Lung (tissue), 12 donors: Measurements from ENCODE around the gene TOR1AIP2. TPM values are rescaled to one million over a fixed set of nuclear protein-coding genes. Genes with fewer than 3 reads are reported as not detected.

Experiments used
- ATAC-seq: fragments of 200-7000 bp; cut with Tn5 transposase; one replicate; pipeline ENCODE4 v1.9.1; 2020; ENCODE audit warnings: moderate number of reproducible peaks; ENCODE audit not compliant: insufficient read depth, low FRiP score
- DNase-seq, 3 donors: peaks; one replicate each; pipeline ENCODE4 v3.0.0-alpha.2; 2013 to 2017
- H3K27ac ChIP-seq, 2 donors: one replicate each; pipeline ENCODE4 v1.5.1; 2013; ENCODE audit warnings: mild to moderate bottlenecking in 2 of 2, moderate library complexity in 2 of 2, control low read depth in 1 of 2, inconsistent platforms in 1 of 2, low read depth in 1 of 2, low read length in 1 of 2
- H3K27me3 ChIP-seq, 3 donors: one replicate each; pipeline ENCODE4 v1.5.1; 2013; ENCODE audit warnings: low read length in 2 of 3; ENCODE audit not compliant: control insufficient read depth in 3 of 3, insufficient read depth in 3 of 3
- H3K36me3 ChIP-seq, 4 donors: one replicate each; pipeline ENCODE4 v1.5.1; 2013; ENCODE audit warnings: low read length in 4 of 4, mild to moderate bottlenecking in 1 of 4, moderate library complexity in 1 of 4; ENCODE audit not compliant: control insufficient read depth in 4 of 4, insufficient read depth in 4 of 4
- H3K4me1 ChIP-seq, 5 donors: one replicate each; pipeline ENCODE4 v1.5.1; 2013; ENCODE audit warnings: low read length in 5 of 5, mild to moderate bottlenecking in 2 of 5, moderate library complexity in 1 of 5; ENCODE audit not compliant: control insufficient read depth in 5 of 5, insufficient read depth in 5 of 5
- H3K4me3 ChIP-seq: one replicate; pipeline ENCODE4 v1.5.1; 2013; ENCODE audit warnings: mild to moderate bottlenecking, control low read depth, moderate library complexity
- H3K9ac ChIP-seq, 2 donors: one replicate each; pipeline ENCODE4 v1.5.1; 2013; ENCODE audit warnings: low read length in 2 of 2, control low read depth in 1 of 2; ENCODE audit not compliant: insufficient read depth in 1 of 2
- H3K9me3 ChIP-seq, 4 donors: one replicate each; pipeline ENCODE4 v1.5.1; 2013; ENCODE audit warnings: low read length in 3 of 4, mild to moderate bottlenecking in 1 of 4, moderate library complexity in 1 of 4; ENCODE audit not compliant: control insufficient read depth in 4 of 4, insufficient read depth in 3 of 4
- CTCF ChIP-seq: IDR thresholded peaks from 2 replicates; pipeline ENCODE4 v1.5.1; 2012; ENCODE audit warnings: mild to moderate bottlenecking; ENCODE audit errors: control extremely low read depth, extremely low read depth
- WGBS, 2 donors: extraction: QIAGEN DNeasy Blood & Tissue Kit; methylation state at CpG; one replicate each; pipeline ENCODE4 v1.1.7; 2013; 5-methylcytosine and 5-hydroxymethylcytosine counted together
- polyA plus RNA-seq, 2 donors: library from polyadenylated mRNA; stranded (reverse); fragments of 200-250 nt; gene quantifications; one replicate each; pipeline ENCODE4 v1.2.1, GENCODE V29; 2013
- total RNA-seq, 2 donors: library from RNA; depleted of rRNA in 1 of 2; stranded (reverse); fragments of >200 nt in 1 of 2; gene quantifications; one replicate each; pipeline ENCODE4 v1.2.1, GENCODE V29; 2014 to 2021
- donor health status: control.
- donor health status: control.
- donor health status: Bipolar disorder and iron deficiency.
- donor health status: healthy.
- donor health status: DM: yes; HTN: yes; CAD: no.

Gene TOR1AIP2
- total and polyA plus RNA-seq, 4 donors: 10.1 to 118 (median 51.6) TPM

GRCh38 chr1:179881642-179882252, 4.1 kb upstream of the TOR1AIP2 start:
- Histone ChIP-seq H3K27ac (peak overlapping the region; percentile 98 to 99), H3K9ac (peak overlapping the region; percentile 94 to 97), H3K36me3 (peaks cover 2 to 10% (median 8%) of the 10 kb centered on the region in 4 donors), H3K4me1 (peaks cover 0 to 27% (median 0%) of the 10 kb centered on the region in 5 donors), H3K4me3 (peak overlapping the region; percentile 61), H3K27me3 (no peaks in the 10 kb centered on the region), H3K9me3 (no peaks in the 10 kb centered on the region)
- ATAC-seq: peak; percentile 8
- TF ChIP-seq CTCF: no peak
- 1 to 3% methylated on average over 22 of the region's 22 CpGs for WGBS, 2 donors
- peak in 1 of 3 donors; percentile 99 for DNase-seq

- no peak for DNase-seq
- no peak for TF ChIP-seq CTCF
- Histone ChIP-seq H3K27me3 (no peaks in the 10 kb centered on the region), H3K4me1 (peaks cover 0 to 39% (median 0%) of the 10 kb centered on the region in 5 donors), H3K36me3 (peaks cover 0 to 4% (median 2%) of the 10 kb centered on the region in 4 donors), H3K4me3 (no peak overlapping the region), H3K27ac (no peak overlapping the region), H3K9ac (no peak overlapping the region), H3K9me3 (no peaks in the 10 kb centered on the region)
- WGBS, 2 donors: 62 to 89% methylated on average over 2 of the region's 2 CpGs
- no peak for ATAC-seq
These were observed 2.2 kb upstream of the TOR1AIP2 start for GRCh38 chr1:179879797-179880196.

- H3K9me3 ChIP-seq: no peaks in the 10 kb centered on the region
- H3K36me3 ChIP-seq: peaks cover 4 to 12% (median 9%) of the 10 kb centered on the region in 4 donors
- TF ChIP-seq CTCF: no peak
- WGBS, 2 donors: 37 to 39% methylated on average over 3 of the region's 3 CpGs
- ATAC-seq (no peak), DNase-seq (peak in 2 of 3 donors; percentile 46 to 52)
- no peaks in the 10 kb centered on the region for H3K27me3 ChIP-seq
- H3K4me3 ChIP-seq: no peak overlapping the region
- H3K9ac ChIP-seq: peak overlapping the region in 1 of 2 donors; percentile 97
- H3K27ac ChIP-seq: no peak overlapping the region
- peaks cover 0 to 21% (median 8%) of the 10 kb centered on the region in 5 donors for H3K4me1 ChIP-seq
These were observed 1.3 kb downstream of the TOR1AIP2 start for GRCh38 chr1:179876300-179876715.
